GM21576 (cell line): Measurements from ENCODE around the gene IGFALS.

Experiments used
- ATAC-seq: cut with Tn5 transposase; IDR thresholded peaks from one replicate; pipeline ENCODE4 v1.9.1; 2021; ENCODE audit warnings: mild to moderate bottlenecking, moderate library complexity; ENCODE audit not compliant: unreplicated experiment

The IGFALS gene

DNA sequence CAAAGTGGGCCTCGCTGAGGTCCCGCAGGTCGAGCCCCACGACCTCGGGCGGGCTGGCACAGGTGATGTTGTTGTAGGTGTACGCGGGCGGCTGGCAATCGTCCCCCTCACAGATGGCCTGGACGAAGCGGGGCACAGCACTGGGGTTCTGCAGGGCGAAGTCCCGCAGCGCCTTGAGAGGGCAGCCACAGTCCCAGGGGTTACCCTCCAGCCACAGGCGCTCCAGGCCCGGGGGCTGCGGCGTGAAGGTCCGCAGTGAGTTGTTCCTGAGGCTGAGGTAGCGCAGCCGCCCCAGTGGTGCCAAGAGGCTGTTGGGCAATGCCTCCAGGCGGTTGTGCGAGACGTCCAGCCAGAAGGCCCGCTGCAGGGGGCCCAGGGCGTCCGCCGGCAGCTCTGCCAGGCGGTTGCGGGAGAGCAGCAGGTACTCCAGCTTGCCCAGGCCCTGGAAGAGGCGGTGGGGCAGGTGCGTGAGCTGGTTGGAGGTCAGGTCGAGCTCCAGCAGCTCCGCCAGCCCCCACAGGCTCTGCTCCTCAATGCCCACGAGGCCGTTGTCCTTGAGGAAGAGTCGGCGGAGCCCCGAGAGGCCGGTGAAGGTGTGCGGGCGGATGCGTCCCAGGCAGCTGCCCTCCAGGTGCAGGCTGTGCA, 2.8 kb downstream of the IGFALS start:
- ATAC-seq: no peak

DNA sequence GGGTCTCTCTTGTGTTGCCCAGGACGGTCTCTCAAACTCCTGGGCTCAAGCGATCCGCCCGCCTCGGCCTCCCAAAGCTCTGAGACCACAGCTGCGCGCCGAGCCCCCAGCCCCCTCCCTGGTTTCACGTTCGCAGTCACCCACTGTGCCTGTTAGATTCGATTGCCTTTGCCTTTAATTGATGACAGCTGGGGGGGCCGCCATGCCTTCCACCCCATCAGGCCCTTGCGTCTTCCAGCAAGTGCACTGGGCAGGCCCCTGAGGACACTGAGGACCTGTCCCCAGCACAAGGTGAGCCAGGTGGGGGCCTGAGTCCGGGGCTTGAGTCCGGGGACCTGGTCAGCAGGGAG, 3.3 kb downstream of the IGFALS start:
- ATAC-seq: no peak

DNA sequence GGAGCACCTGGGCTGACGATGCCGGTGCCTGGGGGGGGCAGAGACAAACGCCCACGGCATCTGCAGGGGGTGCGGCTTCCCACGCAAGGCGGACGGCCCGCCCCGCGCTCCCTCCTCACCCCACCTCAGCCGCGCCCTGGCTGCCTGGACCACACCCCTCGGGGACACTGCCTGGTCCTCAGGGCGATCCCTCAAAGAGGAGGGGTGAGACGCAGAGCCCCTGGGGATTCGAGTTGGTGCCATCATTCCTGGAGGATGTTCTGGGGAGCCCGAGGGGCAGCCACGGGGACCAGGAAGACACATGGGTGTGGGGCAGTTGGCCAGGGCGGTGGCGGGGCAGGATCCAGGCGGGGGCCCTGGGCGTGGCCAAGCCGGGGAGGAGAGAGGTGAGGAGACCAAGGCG, 3.9 kb downstream of the IGFALS start:
- no peak for ATAC-seq

DNA sequence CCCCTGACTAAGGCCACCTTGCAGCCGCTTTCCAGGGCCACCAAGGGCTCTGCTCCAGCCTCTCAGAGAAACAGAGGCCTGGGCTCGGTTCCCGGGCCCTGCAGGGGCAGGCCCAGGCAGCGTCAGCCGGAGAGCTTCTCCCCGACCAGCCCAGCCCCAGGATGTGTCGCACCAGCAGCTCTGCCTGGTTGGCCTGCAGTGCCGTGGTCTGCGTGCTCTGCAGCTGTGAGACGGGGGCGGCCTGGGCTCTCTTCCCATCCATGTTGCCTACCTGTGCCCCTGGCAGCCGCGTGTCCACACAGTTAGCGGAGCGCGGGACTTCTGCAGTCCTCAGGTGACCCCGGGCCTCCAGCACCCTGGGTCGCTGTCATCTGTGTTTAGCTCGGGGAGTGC, 4.8 kb downstream of the IGFALS start:
- no peak for ATAC-seq

- ATAC-seq: no peak
These were observed 5.3 kb downstream of the IGFALS start for GRCh38 chr16:1788095-1788707.

DNA sequence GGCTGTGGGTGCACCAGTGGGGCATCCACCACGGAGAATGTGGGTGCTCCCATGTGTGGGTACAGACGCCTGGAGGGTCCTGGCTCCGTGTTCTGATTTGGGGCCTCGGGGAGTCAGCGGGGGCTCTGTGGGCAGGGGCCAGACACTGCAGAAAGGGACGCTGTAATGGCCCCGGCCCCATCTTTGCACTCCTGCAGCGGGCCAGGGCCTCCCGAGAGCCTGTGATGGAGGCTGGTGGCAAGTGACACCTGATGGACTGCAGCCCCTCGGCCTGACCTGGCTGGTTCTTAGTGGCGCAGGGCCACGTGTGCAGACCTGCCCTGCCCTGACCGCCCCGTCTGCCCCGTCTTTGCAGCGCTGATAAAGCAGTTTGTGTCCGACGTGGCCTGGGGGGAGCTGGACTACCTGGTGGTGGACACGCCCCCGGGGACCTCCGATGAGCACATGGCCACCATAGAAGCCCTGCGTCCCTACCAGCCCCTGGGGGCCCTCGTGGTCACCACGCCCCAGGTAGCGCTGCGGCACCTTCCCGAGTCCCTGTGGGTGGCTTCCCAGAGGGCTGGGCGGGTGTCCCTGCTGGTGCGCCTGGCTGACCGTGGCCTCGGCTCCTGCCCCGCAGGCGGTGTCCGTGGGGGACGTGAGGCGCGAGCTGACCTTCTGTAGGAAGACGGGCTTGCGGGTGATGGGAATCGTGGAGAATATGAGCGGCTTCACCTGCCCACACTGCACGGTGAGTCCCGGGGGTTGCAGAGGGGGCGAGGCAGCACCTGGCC, 6.0 kb downstream of the IGFALS start:
- no peak for ATAC-seq

GRCh38 chr16:1787056-1787321, 6.5 kb downstream of the IGFALS start:
- ATAC-seq: no peak

- ATAC-seq: no peak
These were observed 7.1 kb downstream of the IGFALS start for GRCh38 chr16:1786242-1787055.

GRCh38 chr16:1785846-1786170, 7.7 kb downstream of the IGFALS start:
- ATAC-seq: no peak

GRCh38 chr16:1784977-1785845, 8.3 kb downstream of the IGFALS start:
- no peak for ATAC-seq

DNA sequence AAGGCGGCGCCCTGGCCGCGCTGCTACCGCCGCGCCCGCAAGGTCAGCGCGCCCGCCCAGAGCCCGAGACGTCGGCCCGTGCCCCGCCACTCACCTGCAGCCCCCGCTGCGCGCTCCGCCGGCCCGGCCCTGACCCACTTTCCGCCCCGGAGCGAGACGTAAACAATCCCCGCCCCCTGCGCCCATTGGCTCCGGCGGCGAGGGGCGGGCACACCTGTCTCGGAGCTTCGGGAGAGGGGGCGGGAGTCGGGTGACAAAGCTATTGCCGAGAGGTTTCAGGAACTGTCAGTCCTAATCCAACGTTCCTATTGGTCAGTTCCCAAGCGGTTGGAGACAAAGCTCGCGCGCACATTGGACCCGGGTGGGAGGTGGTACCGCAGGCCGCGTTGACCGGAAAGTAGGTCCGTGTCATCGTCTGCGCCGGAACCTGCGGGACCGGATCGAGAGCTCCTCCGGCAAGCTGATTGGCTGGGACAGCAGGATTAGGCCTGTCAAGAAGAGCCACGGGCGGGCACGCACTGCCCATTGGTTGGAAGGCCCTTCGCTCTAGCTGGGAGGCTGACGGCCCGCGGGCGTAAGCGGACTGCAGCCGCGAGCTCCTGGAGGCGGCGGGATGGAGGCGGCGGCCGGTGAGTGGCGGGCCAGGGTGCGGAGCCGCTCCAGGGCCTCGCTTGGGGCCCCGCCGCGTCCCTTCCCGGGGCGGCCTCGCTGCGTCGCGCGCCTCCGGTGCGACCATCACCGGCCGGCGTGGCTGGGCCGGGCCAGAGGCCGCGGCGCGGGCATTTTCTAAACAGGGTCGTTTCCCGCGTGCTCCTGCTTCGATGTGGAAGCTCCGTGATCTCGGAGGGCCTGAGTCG, 10.9 kb downstream of the IGFALS start, which contains the start of the genes NUBP2 and SPSB3:
NUBP2 (plus strand) TSS at position 553 of the 857 bp plus-strand sequence; CDS start at position 614, 61 bp downstream.
SPSB3 (minus strand) TSS at position 164 of the 857 bp plus-strand sequence. CDS start 1,088 bp downstream, outside the sequence.
- peak; percentile 80 for ATAC-seq

- ATAC-seq: peak; percentile 3
These were observed 11.6 kb downstream of the IGFALS start for GRCh38 chr16:1781758-1782407.

- no peak for ATAC-seq
These were observed 12.3 kb downstream of the IGFALS start for GRCh38 chr16:1781254-1781653.

- no peak for ATAC-seq
These were observed 12.8 kb downstream of the IGFALS start for GRCh38 chr16:1780677-1781072.

DNA sequence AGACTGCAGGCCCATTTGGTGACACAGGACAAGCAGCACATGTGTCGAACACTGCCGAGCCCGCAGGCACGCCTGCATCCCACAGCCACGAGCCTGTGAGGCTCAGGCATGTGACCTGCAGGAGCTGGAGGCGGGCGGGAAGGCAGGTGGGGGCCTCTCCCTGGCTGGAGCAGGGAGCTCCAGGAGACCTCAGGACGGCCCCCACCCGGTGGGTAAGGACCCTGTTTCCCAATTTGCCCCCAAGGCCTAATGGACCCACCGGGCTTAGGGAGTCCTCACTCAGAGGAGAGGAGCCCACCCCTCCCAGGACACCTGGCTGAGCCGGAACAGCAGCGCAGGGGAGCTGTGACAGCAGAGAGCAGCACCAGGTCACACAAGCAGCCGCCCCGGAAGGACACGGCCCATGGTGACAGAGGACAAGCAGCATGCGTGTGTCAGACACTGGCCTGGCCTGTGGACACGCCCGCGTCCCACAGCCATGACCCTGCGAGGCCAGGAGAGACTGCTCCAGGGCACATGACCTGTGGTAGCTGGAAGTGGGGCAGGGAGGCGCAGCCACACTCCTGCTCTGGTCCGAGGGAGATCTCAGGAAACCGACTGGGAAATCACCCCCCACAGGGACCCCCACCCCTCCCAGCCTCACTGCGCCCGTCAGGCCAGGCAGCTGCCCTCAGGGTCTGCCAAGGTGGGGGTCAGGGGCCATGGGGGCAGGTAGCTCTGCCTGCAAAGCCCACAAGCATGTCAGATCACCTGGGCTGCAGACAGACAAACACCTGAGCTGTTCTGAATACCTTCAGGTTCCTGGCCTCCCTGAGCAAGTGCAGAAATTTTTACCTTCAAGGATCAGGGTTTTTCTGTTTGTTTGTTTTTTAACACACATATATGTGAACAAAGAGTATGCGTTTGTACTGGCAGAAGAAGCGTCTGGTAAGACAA, 13.5 kb downstream of the IGFALS start:
- ATAC-seq: no peak

DNA sequence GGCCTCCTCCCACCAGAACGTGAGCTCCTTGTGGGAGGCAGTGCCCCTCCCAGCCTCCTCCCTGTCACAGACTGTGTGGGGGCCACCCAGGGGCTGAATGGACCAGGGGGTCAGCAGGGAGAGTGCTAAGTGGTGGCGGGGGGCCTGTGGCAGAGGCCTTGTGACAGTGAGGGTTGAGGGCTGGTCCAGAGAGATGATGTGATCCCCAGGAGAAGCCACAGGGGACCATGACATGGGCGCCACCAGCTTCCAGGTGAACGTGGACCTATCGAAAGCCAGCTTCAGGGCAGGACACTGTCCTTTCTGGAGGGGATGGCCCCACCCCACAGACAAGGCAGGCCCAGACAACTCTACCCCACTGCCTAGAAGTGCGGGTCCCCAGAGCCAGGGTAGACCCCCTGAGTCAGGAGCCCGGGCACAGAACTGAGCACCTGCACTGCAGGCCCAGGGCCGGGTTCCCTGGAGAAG, 14.2 kb downstream of the IGFALS start:
- no peak for ATAC-seq

DNA sequence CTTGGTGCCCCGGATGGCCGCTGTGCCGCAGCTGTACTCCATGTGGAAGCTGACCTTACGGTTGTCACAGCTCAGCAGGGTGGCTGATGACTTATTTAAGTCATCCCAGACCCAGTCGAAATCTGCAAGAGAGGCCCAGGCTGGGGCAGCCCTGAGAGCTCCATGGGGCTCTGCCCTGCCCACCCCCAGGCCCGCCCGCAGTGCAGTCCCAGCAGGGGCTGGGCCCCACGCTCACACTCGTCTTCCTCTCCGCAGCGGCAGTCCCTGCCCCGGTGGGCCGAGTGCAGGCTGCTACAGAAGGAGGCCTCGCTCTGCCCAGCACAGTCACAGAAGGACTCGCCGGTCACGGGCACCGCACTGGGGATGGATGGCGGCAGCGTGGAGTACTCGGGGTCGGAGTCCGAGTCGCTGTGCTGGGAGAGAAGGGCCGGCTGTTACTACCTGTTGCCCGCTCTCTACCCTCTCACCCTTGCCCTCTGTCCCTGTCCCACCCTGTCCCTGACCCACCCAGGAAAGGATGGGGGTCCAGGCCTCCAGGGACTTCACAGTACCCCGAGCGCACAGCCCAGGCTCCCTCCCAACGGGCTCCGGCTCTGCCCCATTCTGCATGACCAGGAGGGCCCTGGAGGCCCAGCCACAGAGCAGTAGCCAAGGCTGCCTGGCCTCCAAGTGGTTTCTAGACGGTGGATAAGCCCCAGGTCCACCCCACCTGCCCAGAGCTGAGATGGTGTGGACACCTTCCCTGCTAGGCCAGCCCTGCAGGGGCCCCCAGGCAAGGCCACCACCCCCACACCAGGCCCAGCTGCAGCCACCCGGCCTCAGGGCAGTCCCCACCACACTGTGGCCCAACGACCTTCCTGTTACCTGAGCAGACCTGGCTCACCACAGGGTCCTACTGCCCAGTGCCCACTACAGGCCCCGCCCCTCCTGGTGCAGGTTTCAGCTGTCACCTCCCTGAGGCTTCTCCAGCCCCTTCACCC, 15.0 kb downstream of the IGFALS start:
- no peak for ATAC-seq
